ENCODE results near the gene AAR2.

Gene AAR2

GRCh38 chr20:36275011-36275410 is 38.7 kb downstream of the AAR2 start:
- Histone ChIP-seq H3K4me3 (ENCODE audit: low read depth in 1 of 2, low read length in 2 of 2) (no peak overlapping the region), H3K9ac (ENCODE audit: low read depth, low read length) (no peak overlapping the region), H4K20me1 (ENCODE audit: insufficient read depth, low read length) (peaks cover 4% of the 10 kb centered on the region; the same call in 1 of the 2 replicates), H3K9me3 (ENCODE audit: insufficient read depth, low read length, severe bottlenecking) (no peaks in the 10 kb centered on the region), H3K27me3 (ENCODE audit: insufficient read depth, low read length, poor library complexity) (peaks cover 6% of the 10 kb centered on the region), H3K36me3 (ENCODE audit: insufficient read depth, low read length) (no peaks in the 10 kb centered on the region), H3K27ac (ENCODE audit: low read length) (no peak overlapping the region), H3K4me1 (ENCODE audit: insufficient read depth, low read length) (no peaks in the 10 kb centered on the region), H2AFZ (ENCODE audit: low read depth, low read length) (no peak overlapping the region), H3K79me2 (ENCODE audit: insufficient read depth, low read length) (no peaks in the 10 kb centered on the region), H3K4me2 (ENCODE audit: insufficient read depth, low read length) (no peak overlapping the region)
- no peak for DNase-seq
- ATAC-seq (ENCODE audit: insufficient read depth, low read depth): no peak
- no peak for TF ChIP-seq CTCF (IDR thresholded peaks at IDR 0.05; ENCODE audit: borderline replicate concordance, extremely low read depth, low read length, poor library complexity, severe bottlenecking)
- TF ChIP-seq EZH2 (IDR thresholded peaks at IDR 0.05; ENCODE audit: borderline replicate concordance, low read depth, low read length, severe bottlenecking): no peak

GRCh38 chr20:36275441-36276189 is 39.3 kb downstream of the AAR2 start:
- H2AFZ ChIP-seq (ENCODE audit: low read depth, low read length): no peak overlapping the region
- H3K4me1 ChIP-seq (ENCODE audit: insufficient read depth, low read length): no peaks in the 10 kb centered on the region
- no peaks in the 10 kb centered on the region for H3K9me3 ChIP-seq (ENCODE audit: insufficient read depth, low read length, severe bottlenecking)
- H3K4me2 ChIP-seq (ENCODE audit: insufficient read depth, low read length): no peak overlapping the region
- no peak overlapping the region for H3K4me3 ChIP-seq (ENCODE audit: low read depth in 1 of 2, low read length in 2 of 2)
- no peak for ATAC-seq (ENCODE audit: insufficient read depth, low read depth)
- no peak overlapping the region for H3K9ac ChIP-seq (ENCODE audit: low read depth, low read length)
- TF ChIP-seq EZH2 (IDR thresholded peaks at IDR 0.05; ENCODE audit: borderline replicate concordance, low read depth, low read length, severe bottlenecking): no peak
- no peak for TF ChIP-seq CTCF (IDR thresholded peaks at IDR 0.05; ENCODE audit: borderline replicate concordance, extremely low read depth, low read length, poor library complexity, severe bottlenecking)
- peaks cover 6% of the 10 kb centered on the region for H3K27me3 ChIP-seq (ENCODE audit: insufficient read depth, low read length, poor library complexity)
- peaks cover 4% of the 10 kb centered on the region; the same call in 1 of the 2 replicates for H4K20me1 ChIP-seq (ENCODE audit: insufficient read depth, low read length)
- H3K79me2 ChIP-seq (ENCODE audit: insufficient read depth, low read length): no peaks in the 10 kb centered on the region
- DNase-seq: no peak
- H3K27ac ChIP-seq (ENCODE audit: low read length): no peak overlapping the region
- H3K36me3 ChIP-seq (ENCODE audit: insufficient read depth, low read length): no peaks in the 10 kb centered on the region

GRCh38 chr20:36277546-36277945 is 41.3 kb downstream of the AAR2 start:
- H4K20me1 ChIP-seq (ENCODE audit: insufficient read depth, low read length): peaks cover 4% of the 10 kb centered on the region; the same call in 1 of the 2 replicates
- ATAC-seq (ENCODE audit: insufficient read depth, low read depth): no peak
- no peak overlapping the region for H3K4me3 ChIP-seq (ENCODE audit: low read depth in 1 of 2, low read length in 2 of 2)
- no peaks in the 10 kb centered on the region for H3K4me1 ChIP-seq (ENCODE audit: insufficient read depth, low read length)
- no peak overlapping the region for H2AFZ ChIP-seq (ENCODE audit: low read depth, low read length)
- H3K79me2 ChIP-seq (ENCODE audit: insufficient read depth, low read length): no peaks in the 10 kb centered on the region
- DNase-seq: no peak
- H3K27ac ChIP-seq (ENCODE audit: low read length): no peak overlapping the region
- no peak overlapping the region for H3K4me2 ChIP-seq (ENCODE audit: insufficient read depth, low read length)
- TF ChIP-seq CTCF (IDR thresholded peaks at IDR 0.05; ENCODE audit: borderline replicate concordance, extremely low read depth, low read length, poor library complexity, severe bottlenecking): no peak
- TF ChIP-seq EZH2 (IDR thresholded peaks at IDR 0.05; ENCODE audit: borderline replicate concordance, low read depth, low read length, severe bottlenecking): no peak
- no peaks in the 10 kb centered on the region for H3K9me3 ChIP-seq (ENCODE audit: insufficient read depth, low read length, severe bottlenecking)
- H3K9ac ChIP-seq (ENCODE audit: low read depth, low read length): no peak overlapping the region
- peaks cover 8% of the 10 kb centered on the region for H3K27me3 ChIP-seq (ENCODE audit: insufficient read depth, low read length, poor library complexity)
- no peaks in the 10 kb centered on the region for H3K36me3 ChIP-seq (ENCODE audit: insufficient read depth, low read length)

All from DND-41 (cell line).